Neural progenitor cell (in vitro differentiated cells): Measurements from ENCODE around the gene TMEM31. TPM values are rescaled to one million over a fixed set of nuclear protein-coding genes. Genes with fewer than 3 reads are reported as not detected.

Experiments
- DNase-seq: peaks from one replicate; pipeline ENCODE4 v3.0.0-alpha.2; 2016; ENCODE audit warnings: low spot score
- H2AFZ ChIP-seq: fragments of 200-600 bp; sonication (generic); replicated peaks from 2 replicates; pipeline ENCODE4 v1.6.1; 2016; ENCODE audit warnings: antibody characterized with exemption
- H3F3A ChIP-seq: fragments of 200-600 bp; sonication (generic); 2 replicates; pipeline ENCODE4 v1.6.1; 2016; ENCODE audit warnings: antibody characterized with exemption, low read depth
- H3K27ac ChIP-seq: fragments of 200-600 bp; sonication (generic); 2 replicates; pipeline ENCODE4 v1.5.1; 2016; ENCODE audit warnings: mild to moderate bottlenecking
- H3K27me3 ChIP-seq: fragments of 200-600 bp; sonication (generic); 2 replicates; pipeline ENCODE4 v1.6.1; 2016; ENCODE audit warnings: mild to moderate bottlenecking, moderate library complexity
- H3K36me3 ChIP-seq: fragments of 200-600 bp; sonication (generic); 2 replicates; pipeline ENCODE4 v1.5.1; 2016
- H3K4me1 ChIP-seq: fragments of 200-600 bp; sonication (generic); 2 replicates; pipeline ENCODE4 v1.6.1; 2016; ENCODE audit warnings: mixed run types
- H3K4me2 ChIP-seq: fragments of 200-600 bp; sonication (generic); 2 replicates; pipeline ENCODE4 v1.6.1; 2016
- H3K4me3 ChIP-seq: fragments of 200-600 bp; sonication (generic); 2 replicates; pipeline ENCODE4 v1.5.1; 2016
- H3K79me2 ChIP-seq: fragments of 200-600 bp; sonication (generic); 2 replicates; pipeline ENCODE4 v1.6.1; 2016; ENCODE audit warnings: low read depth
- H3K9ac ChIP-seq: fragments of 200-600 bp; sonication (generic); 2 replicates; pipeline ENCODE4 v1.6.1; 2016
- H3K9me3 ChIP-seq: fragments of 200-600 bp; sonication (generic); 2 replicates; pipeline ENCODE4 v1.5.1; 2016; ENCODE audit warnings: low read depth
- H4K20me1 ChIP-seq: fragments of 200-600 bp; sonication (generic); 2 replicates; pipeline ENCODE4 v1.6.1; 2016; ENCODE audit warnings: low read depth
- H3K27ac Mint-ChIP-seq: 3 replicates; pipeline ENCODE4 v1.8.0; 2021; ENCODE audit warnings: mixed read lengths
- H3K27me3 Mint-ChIP-seq: 2 replicates; pipeline ENCODE4 v1.8.0; 2022; ENCODE audit warnings: low read depth, mild to moderate bottlenecking, inconsistent platforms, moderate library complexity, mixed read lengths; ENCODE audit not compliant: insufficient read depth
- H3K36me3 Mint-ChIP-seq: 3 replicates; pipeline ENCODE4 v1.8.0; 2021; ENCODE audit warnings: mixed read lengths
- H3K4me1 Mint-ChIP-seq: 3 replicates; pipeline ENCODE4 v1.8.0; 2021; ENCODE audit warnings: mixed read lengths
- H3K4me3 Mint-ChIP-seq: 3 replicates; pipeline ENCODE4 v1.8.0; 2021; ENCODE audit warnings: mild to moderate bottlenecking, moderate library complexity, mixed read lengths
- H3K9me3 Mint-ChIP-seq: 3 replicates; pipeline ENCODE4 v1.8.0; 2020; ENCODE audit warnings: mixed read lengths
- CTCF ChIP-seq: fragments of 200-600 bp; sonication (generic); IDR thresholded peaks from 2 replicates; pipeline ENCODE4 v1.5.1; 2017; ENCODE audit warnings: antibody characterized with exemption, mild to moderate bottlenecking
- EZH2 ChIP-seq: fragments of 200-600 bp; sonication (generic); IDR thresholded peaks from 2 replicates; pipeline ENCODE4 v1.6.1; 2017; ENCODE audit warnings: antibody characterized with exemption, mild to moderate bottlenecking, moderate library complexity
- EZH2phosphoT487 ChIP-seq: fragments of 200-600 bp; sonication (generic); IDR thresholded peaks from 2 replicates; pipeline ENCODE4 v1.6.1; 2017; ENCODE audit warnings: antibody characterized with exemption
- total RNA-seq: library from RNA; depleted of rRNA; stranded (reverse); fragments of >200 nt; gene quantifications from 2 replicates; pipeline ENCODE4 v1.2.3, GENCODE V29; 2015; ENCODE audit warnings: low replicate concordance

Gene TMEM31
- total RNA-seq, 1 donor from 2014 or later = not detected

DNA sequence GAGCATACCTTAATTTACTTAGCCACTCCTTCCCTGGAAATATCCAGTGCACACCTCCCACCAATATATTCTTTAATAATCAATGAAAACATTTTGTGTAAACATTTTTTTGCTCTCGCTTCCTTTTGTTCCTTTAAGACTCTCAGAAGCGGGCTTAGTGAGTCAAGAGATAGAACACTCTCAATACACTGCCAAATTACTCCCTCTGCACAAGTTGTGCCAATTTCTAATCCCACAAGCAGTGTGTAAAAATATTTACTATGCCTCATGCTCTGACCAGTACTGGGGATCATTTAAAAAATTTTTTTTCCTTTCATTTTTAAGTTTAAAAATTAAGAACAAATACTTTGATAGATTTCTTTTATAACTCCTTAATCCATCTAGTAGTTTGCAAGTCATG, 29.3 kb upstream of the TMEM31 start:
- Histone ChIP-seq H3K9me3 (no peaks in the 10 kb centered on the region), H3K4me1 (peaks cover 14% of the 10 kb centered on the region), H2AFZ (no peak overlapping the region), H3F3A (peaks cover 88% of the 10 kb centered on the region), H3K27ac (peak overlapping the region; percentile 44), H3K4me2 (no peak overlapping the region), H3K79me2 (peaks cover 73% of the 10 kb centered on the region), H3K36me3 (peaks cover 56% of the 10 kb centered on the region), H3K27me3 (no peaks in the 10 kb centered on the region), H4K20me1 (peaks cover 77% of the 10 kb centered on the region), H3K4me3 (no peak overlapping the region), H3K9ac (no peak overlapping the region)
- no peak for DNase-seq
- TF ChIP-seq EZH2phosphoT487 = no peak
- no peak for TF ChIP-seq CTCF
- Mint-ChIP-seq H3K4me1 (peaks cover 4% of the 10 kb centered on the region), H3K9me3 (no peaks in the 10 kb centered on the region), H3K36me3 (peaks cover 12% of the 10 kb centered on the region), H3K27ac (no peak overlapping the region), H3K27me3 (no peaks in the 10 kb centered on the region), H3K4me3 (no peak overlapping the region)

DNA sequence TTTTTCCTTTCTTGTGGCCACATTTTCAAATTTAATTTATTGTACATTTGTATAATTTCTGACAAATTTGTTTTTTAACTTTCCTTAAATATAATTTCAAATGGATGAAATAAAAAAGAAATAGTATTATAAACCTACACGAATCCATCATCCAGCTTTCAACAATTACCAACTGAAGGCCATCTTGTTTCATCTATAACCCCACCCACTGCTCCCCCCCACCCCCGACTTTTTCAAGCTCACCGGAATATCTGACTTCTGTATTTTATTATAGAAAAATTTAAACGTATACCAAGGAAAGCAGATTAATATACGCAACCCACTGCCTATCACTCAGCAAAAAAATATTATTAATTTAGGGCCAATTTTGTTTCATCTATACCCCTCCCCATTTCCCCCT, 25.3 kb upstream of the TMEM31 start:
- H3K9ac ChIP-seq = peak overlapping the region; percentile 91
- peak overlapping the region; percentile 96 for H3K4me2 ChIP-seq
- H3K27ac ChIP-seq = peak overlapping the region; percentile 2
- peaks cover 6% of the 10 kb centered on the region for H3K36me3 Mint-ChIP-seq
- H2AFZ ChIP-seq = no peak overlapping the region
- no peaks in the 10 kb centered on the region for H3K27me3 Mint-ChIP-seq
- TF ChIP-seq EZH2phosphoT487 (no peak), EZH2 (no peak), CTCF (no peak)
- no peaks in the 10 kb centered on the region for H3K27me3 ChIP-seq
- no peak for DNase-seq
- H3K79me2 ChIP-seq = peaks cover 61% of the 10 kb centered on the region
- peaks cover 4% of the 10 kb centered on the region for H3K4me1 Mint-ChIP-seq
- peak overlapping the region; percentile 89 for H3K4me3 ChIP-seq
- H3K4me1 ChIP-seq = peaks cover 14% of the 10 kb centered on the region
- H3K9me3 ChIP-seq = no peaks in the 10 kb centered on the region
- no peak overlapping the region for H3K4me3 Mint-ChIP-seq
- peaks cover 45% of the 10 kb centered on the region for H4K20me1 ChIP-seq
- no peaks in the 10 kb centered on the region for H3K9me3 Mint-ChIP-seq
- H3K27ac Mint-ChIP-seq = peak overlapping the region; percentile 61
- peaks cover 40% of the 10 kb centered on the region for H3K36me3 ChIP-seq
- peaks cover 70% of the 10 kb centered on the region for H3F3A ChIP-seq

DNA sequence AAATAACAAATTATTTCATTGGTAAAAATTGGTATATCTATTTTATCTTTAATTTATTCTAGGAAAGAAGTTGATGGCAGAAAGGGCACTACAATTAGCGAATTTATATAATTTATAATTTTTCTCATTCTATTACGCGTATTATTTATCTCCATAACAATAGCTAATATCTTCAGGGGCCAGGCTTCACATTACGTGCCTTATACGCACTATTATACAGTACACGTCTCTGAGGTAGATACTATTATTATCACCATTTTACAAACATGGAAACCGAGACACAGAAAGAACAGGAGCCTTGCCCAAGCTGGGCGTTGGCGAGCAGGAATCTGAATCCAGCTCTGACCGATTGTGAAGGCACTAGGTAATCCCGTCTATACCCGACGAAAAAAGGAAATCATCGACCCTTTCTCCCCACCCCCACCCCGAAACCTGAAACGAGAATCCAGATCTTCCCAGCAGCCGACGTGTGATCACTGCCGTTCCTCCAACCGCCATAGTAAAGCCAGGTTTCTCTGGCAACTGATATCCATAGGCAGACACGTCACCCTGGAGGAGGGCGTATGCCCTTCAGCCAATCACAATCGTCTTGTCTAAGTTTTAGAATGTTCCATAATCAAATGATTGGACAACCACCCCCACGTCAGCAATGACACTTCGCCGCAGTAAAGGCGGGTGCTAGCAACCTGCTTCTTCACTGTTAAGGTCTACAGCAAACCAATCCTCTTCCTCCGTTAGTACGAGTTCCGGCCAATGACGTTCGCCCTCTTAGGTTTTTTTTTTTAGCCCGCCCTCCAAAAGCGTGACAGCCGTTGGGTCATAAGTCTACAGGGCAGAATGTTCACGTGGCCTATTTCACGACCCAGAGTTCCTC, 24.3 kb upstream of the TMEM31 start, which contains the start of gene MORF4L2:
Gene MORF4L2 (minus strand): TSS at position 501 of the 874 bp plus-strand sequence. CDS start 9,672 bp downstream, outside the sequence.
- peak; percentile 98 for DNase-seq
- H3K4me3 Mint-ChIP-seq = no peak within 1 kb of the TSS
- H2AFZ ChIP-seq = peak within 1 kb of the TSS; percentile 44

More for the DNA sequence above, 24.3 kb upstream of the TMEM31 start, which contains the start of gene MORF4L2:
- Mint-ChIP-seq H3K27ac (peak within 1 kb of the TSS; percentile 61), H3K4me1 (peaks cover 4% of the 10 kb centered on the region), H3K36me3 (peaks cover 6% of the 10 kb centered on the region), H3K27me3 (no peaks in the 10 kb centered on the region), H3K9me3 (no peaks in the 10 kb centered on the region)
- no peak for TF ChIP-seq CTCF
- no peak for TF ChIP-seq EZH2phosphoT487
- no peak for TF ChIP-seq EZH2
- Histone ChIP-seq H3F3A (peaks cover 59% of the 10 kb centered on the region), H3K9ac (peak within 1 kb of the TSS; percentile 91), H3K4me1 (peaks cover 14% of the 10 kb centered on the region), H3K4me2 (peak within 1 kb of the TSS; percentile 96), H3K4me3 (peak within 1 kb of the TSS; percentile 89), H3K79me2 (peaks cover 50% of the 10 kb centered on the region), H3K9me3 (no peaks in the 10 kb centered on the region), H3K36me3 (peaks cover 33% of the 10 kb centered on the region), H3K27me3 (no peaks in the 10 kb centered on the region), H4K20me1 (peaks cover 34% of the 10 kb centered on the region), H3K27ac (peak within 1 kb of the TSS; percentile 83)
